Measurements from ENCODE around the gene IMPDH2. TPM values are rescaled to one million over a fixed set of nuclear protein-coding genes. Genes with fewer than 3 reads are reported as not detected.

The IMPDH2 gene
- total and polyA plus RNA-seq, 2 of the 8 experiments (the other 6 are each of a cell fraction or from before 2014, with no cell fraction given) = 374 to 409 TPM

DNA sequence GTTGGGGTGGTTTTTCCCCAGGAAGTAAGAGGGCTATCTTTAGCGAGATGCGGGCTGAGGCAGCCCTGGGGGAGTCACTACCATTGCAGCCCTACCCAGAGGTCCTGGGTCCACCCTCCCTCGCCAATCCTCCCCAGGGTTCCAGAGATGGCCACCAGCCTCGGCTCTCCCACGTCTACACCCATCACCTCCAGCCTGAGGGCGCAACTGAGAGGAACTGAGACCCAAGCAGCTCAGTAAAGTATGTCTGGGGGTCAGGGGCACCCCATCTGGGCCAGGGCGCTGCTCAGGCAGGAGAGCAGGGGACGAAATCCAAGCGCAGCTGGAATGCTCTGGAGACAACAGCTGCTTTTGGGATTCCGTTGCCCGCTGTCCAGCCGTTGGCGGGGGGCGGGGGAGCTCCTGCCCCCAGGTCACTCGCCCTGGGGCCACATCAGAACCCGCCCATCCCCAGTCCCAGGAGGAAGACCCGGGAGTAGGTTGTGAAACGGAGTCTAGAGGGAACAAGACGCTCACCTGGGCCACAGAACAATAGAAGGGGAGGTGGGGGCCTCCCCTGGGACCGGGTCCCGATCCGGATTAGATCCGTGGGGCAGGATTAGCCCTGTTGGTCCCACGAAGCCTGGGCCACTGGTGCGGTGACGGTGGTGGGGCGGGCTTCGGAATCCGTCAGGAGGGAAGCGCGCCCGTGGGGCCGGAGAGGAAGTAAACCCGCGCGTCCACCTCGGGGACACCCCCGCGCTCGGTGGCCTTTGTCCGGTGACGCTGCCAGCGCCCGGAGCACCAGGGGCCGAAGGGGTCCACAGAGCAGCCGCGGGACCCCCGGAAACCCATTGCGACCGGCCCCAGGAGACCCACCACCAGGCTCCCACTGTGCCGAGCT, 8.6 kb downstream of the IMPDH2 start:
- peak overlapping the region; percentile 99; the same call in 1 of the 2 replicates for H4K8ac ChIP-seq (ENCODE audit: extremely low read depth, insufficient read depth, low read length)
- no peak overlapping the region for H3K23ac ChIP-seq (ENCODE audit: insufficient read length)
- peak overlapping the region; percentile 98 for H2BK5ac ChIP-seq (ENCODE audit: low read depth, low read length)
- ChIA-PET CTCF (ENCODE audit: partially characterized antibody) (interaction anchor here (0.6 to 24.3 kb wide), 11 partner anchors 8 to 519 kb away, joined by 3 to 467 read pairs (median 3); partner anchors contain the start of genes P4HTM, QARS1, QRICH1 and WDR6), POLR2A (ENCODE audit: partially characterized antibody) (interaction anchor here (0.6 to 38.8 kb wide), 20 partner anchors 8 to 1326 kb away, joined by 3 to 1518 read pairs (median 6); partner anchors contain the start of genes DALRD3, IMPDH2, IP6K2 and KLHDC8B)
- no peak overlapping the region for H2BK15ac ChIP-seq (ENCODE audit: low read length)
- peaks cover 13 to 17% of the 10 kb centered on the region in 2 experiments for H4K20me1 ChIP-seq (replicated peaks in 1 of 2; ENCODE audit: control insufficient read depth in 1 of 2, insufficient read depth in 2 of 2, low read length in 2 of 2)
- H2BK12ac ChIP-seq (ENCODE audit: low read depth, low read length) = 0 out of 2 replicates have a peak overlapping the region, but pooled peaks have one; percentile 75
- FAIRE-seq = no peak
- peak in 1 of 2 experiments; percentile 65 for DNase-seq (ENCODE audit: low read depth in 1 of 2, low spot score in 2 of 2)
- H3K4me1 ChIP-seq (replicated peaks in 1 of 4; ENCODE audit: control insufficient read depth in 3 of 4, insufficient read depth in 4 of 4, low read length in 3 of 4) = peaks cover 0 to 21% (median 13%) of the 10 kb centered on the region in 4 experiments; a peak in 6 of 7 replicates
- TF ChIP-seq HDAC2 (IDR thresholded peaks at IDR 0.05; ENCODE audit: borderline replicate concordance in 1 of 2, low read depth in 2 of 2, low read length in 2 of 2) (0 out of 4 replicates have a peak, but pooled peaks of 1 of the 2 experiments have one; percentile 16), ZNF274 (IDR thresholded peaks at IDR 0.05; ENCODE audit: borderline replicate concordance, extremely low read depth, low read length) (no peak), SIN3A (conservative IDR thresholded peaks at IDR 0.05 in 1 of 2, IDR thresholded peaks at IDR 0.05 in 1 of 2; ENCODE audit: low read depth in 1 of 2, low read length in 2 of 2) (0 out of 4 replicates have a peak, but pooled peaks of 1 of the 2 experiments have one; percentile 0), PHF8 (conservative IDR thresholded peaks at IDR 0.05; ENCODE audit: low read depth, low read length) (peak; percentile 3; the same call in 1 of the 2 replicates), CREB1 (IDR thresholded peaks at IDR 0.05) (0 out of 2 replicates have a peak, but pooled peaks have one; percentile 9)
- no peak overlapping the region for H3K14ac ChIP-seq (ENCODE audit: insufficient read length)
- no peak overlapping the region for H2BK120ac ChIP-seq (replicated peaks; ENCODE audit: low read depth, low read length)
- H3K18ac ChIP-seq (ENCODE audit: extremely low read depth, low read length) = peak overlapping the region; percentile 6
- H3K4me3 ChIP-seq (ENCODE audit: extremely low read depth in 1 of 4, insufficient read depth in 2 of 4, low read depth in 3 of 4, low read length in 4 of 4) = peak overlapping the region; percentile 84 to 97 (median 95)
- H3K79me2 ChIP-seq (ENCODE audit: control insufficient read depth in 1 of 2, insufficient read depth in 2 of 2, low read length in 2 of 2) = peaks cover 0 to 16% of the 10 kb centered on the region in 2 experiments; a peak in 1 of 4 replicates
- 9% methylated on average over 35 of the region's 51 CpGs; no CpG with 5 or more reads in 1 of the 2 experiments for WGBS, 2 experiments (ENCODE audit: extremely low coverage in 1 of 2, insufficient coverage in 1 of 2, insufficient read length in 1 of 2, insufficient replicate concordance in 2 of 2, low coverage in 1 of 2, low lambda C conversion rate in 2 of 2, missing lambda C conversion rate in 1 of 2)
- H4K5ac ChIP-seq (ENCODE audit: insufficient read length, low read depth, low read length) = peak overlapping the region; percentile 75
- no peak overlapping the region for H2AFZ ChIP-seq (ENCODE audit: low read length)
- peak overlapping the region; percentile 75 for H3K56ac ChIP-seq (replicated peaks; ENCODE audit: insufficient read length, low read depth, low read length)
- H3K27ac ChIP-seq (ENCODE audit: low read depth, low read length) = peak overlapping the region; percentile 91
- H2BK20ac ChIP-seq (ENCODE audit: low read length) = no peak overlapping the region
- peak overlapping the region; percentile 62 for H3K4ac ChIP-seq (replicated peaks; ENCODE audit: insufficient read length, low read depth, low read length)
- H3K23me2 ChIP-seq (ENCODE audit: low read depth, low read length) = peaks cover 32% of the 10 kb centered on the region
- H4K91ac ChIP-seq (replicated peaks; ENCODE audit: insufficient read length, low read length) = peak overlapping the region; percentile 62
- H3K4me2 ChIP-seq (ENCODE audit: insufficient read depth in 1 of 2, low read depth in 2 of 2, low read length in 2 of 2) = peak overlapping the region; percentile 96 to 98
- no peaks in the 10 kb centered on the region for H3K9me3 ChIP-seq (ENCODE audit: insufficient read depth in 2 of 2, low read depth in 1 of 2, low read length in 1 of 2)
- H3K27me3 ChIP-seq (replicated peaks in 1 of 4; ENCODE audit: control insufficient read depth in 3 of 4, extremely low read depth in 1 of 4, insufficient read depth in 3 of 4, low read length in 3 of 4) = no peaks in the 10 kb centered on the region
- peaks cover 18 to 38% (median 26%) of the 10 kb centered on the region in 4 experiments for H3K36me3 ChIP-seq (ENCODE audit: control insufficient read depth in 2 of 4, insufficient read depth in 4 of 4, low read length in 3 of 4)
- H3K9ac ChIP-seq (replicated peaks in 1 of 4; ENCODE audit: extremely low read depth in 1 of 4, low read depth in 3 of 4, low read length in 3 of 4) = peak overlapping the region; percentile 86 to 96 (median 93)
- 0 out of 2 replicates have a peak overlapping the region, but pooled peaks have one; percentile 77 for H2AK5ac ChIP-seq (ENCODE audit: low read depth, low read length)
- peaks cover 5% of the 10 kb centered on the region for H3K79me1 ChIP-seq (ENCODE audit: low read depth, low read length)

All from H1 (cell line).